GM12872 (cell line): ENCODE measurements around the gene AAK1.

Experiments
- TF ChIP-seq, protein P1 (sequence below): IDR thresholded peaks from 3 replicates; pipeline ENCODE4 v1.5.1; 2011; ENCODE audit warnings: low read depth, mild to moderate bottlenecking, low read length, moderate library complexity; ENCODE audit not compliant: insufficient read depth

AAK1 gene

DNA sequence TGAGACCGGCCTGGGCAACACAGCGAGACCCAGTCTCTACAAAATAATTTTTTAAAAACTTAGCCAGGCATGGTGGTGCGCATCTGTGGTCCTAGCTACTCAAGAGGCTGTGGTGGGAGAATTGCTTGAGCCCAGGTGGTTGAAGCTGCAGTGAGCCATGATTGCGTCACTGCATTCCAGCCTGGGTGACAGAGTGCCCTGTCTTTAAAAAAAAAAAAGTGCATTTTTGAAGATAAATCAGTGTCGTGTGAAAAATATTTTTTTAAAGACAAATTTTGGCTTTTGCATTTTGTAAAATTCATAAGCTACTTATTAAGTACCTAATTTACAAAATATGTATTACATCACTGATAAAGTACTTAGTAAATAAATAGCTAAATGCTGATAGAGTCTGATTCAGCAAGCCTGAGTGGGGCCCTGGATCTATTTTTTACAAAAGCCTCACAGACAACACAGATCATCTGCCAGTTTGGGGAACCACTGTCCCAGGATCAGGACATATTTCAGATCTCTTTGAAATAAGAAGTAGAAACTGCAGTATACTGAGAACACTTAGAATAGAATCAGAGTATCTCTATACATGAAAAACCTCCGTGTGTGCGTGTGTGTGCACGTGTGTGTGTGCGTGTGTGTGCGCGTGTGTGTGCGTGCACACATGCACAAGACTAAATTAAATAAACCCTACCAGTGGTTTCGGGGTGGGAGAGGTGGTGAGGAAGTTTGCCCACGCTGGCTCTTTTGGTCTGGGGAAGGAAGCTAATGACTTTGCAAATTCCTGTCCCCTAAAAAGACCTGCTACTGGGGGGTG, 61.6 kb downstream of the AAK1 start:
- TF ChIP-seq, protein P1, sequence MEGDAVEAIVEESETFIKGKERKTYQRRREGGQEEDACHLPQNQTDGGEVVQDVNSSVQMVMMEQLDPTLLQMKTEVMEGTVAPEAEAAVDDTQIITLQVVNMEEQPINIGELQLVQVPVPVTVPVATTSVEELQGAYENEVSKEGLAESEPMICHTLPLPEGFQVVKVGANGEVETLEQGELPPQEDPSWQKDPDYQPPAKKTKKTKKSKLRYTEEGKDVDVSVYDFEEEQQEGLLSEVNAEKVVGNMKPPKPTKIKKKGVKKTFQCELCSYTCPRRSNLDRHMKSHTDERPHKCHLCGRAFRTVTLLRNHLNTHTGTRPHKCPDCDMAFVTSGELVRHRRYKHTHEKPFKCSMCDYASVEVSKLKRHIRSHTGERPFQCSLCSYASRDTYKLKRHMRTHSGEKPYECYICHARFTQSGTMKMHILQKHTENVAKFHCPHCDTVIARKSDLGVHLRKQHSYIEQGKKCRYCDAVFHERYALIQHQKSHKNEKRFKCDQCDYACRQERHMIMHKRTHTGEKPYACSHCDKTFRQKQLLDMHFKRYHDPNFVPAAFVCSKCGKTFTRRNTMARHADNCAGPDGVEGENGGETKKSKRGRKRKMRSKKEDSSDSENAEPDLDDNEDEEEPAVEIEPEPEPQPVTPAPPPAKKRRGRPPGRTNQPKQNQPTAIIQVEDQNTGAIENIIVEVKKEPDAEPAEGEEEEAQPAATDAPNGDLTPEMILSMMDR = no peak

DNA sequence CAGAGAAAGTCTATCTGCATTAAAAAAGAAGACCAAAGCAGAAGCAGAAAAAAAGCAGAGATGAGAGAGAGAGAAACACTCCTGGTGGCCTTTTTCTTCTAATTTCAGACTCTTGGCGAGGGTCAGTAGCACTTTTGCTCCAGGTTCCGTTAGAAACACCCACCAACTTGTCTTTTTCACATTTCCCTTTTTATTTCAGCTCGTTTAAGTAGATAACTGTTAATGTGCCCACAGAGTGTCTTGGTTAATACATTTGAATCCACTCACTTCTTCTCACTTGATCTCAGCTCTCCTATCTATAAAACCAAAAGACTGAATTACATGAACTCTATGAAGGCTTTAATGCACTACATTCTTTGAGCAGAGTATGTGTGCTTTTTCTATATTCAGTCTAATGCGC, 63.1 kb downstream of the AAK1 start:
- TF ChIP-seq, protein P1 = no peak

DNA sequence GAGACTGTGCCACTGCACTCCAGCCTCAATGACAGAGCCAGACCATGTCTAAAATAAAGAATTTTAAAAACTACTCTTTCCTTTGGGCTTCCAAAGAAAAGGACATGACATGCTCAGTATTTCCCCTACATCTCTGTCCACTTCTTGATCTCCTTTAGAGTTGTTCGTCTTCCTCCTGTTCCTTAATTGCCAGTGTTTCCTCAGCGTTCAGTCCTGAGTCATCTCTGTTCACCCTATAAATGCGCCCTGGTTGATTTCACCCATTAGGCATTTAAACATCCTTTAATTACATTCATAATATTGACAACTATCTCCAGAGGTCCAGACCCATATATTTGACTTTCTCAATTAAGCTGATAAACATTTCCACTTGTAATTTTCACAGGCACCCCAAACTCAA, 64.0 kb downstream of the AAK1 start:
- TF ChIP-seq, protein P1 = no peak

DNA sequence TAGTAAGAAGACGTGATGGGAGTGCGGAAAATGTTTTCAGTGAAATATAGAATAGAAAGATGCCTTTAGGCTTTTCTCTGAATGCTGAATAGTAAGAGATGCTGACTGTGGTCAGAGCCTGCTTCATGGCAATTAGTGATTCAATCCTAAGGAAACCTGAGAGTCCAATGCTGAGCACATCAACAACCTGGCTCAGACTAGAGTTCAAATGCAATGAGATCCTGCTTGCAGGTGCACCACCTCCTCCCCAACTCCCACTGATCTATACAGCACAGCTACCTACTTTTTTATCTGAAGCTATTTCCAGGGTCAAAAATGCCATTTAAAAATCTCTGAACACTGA, 65.4 kb downstream of the AAK1 start:
- TF ChIP-seq, protein P1 = no peak

DNA sequence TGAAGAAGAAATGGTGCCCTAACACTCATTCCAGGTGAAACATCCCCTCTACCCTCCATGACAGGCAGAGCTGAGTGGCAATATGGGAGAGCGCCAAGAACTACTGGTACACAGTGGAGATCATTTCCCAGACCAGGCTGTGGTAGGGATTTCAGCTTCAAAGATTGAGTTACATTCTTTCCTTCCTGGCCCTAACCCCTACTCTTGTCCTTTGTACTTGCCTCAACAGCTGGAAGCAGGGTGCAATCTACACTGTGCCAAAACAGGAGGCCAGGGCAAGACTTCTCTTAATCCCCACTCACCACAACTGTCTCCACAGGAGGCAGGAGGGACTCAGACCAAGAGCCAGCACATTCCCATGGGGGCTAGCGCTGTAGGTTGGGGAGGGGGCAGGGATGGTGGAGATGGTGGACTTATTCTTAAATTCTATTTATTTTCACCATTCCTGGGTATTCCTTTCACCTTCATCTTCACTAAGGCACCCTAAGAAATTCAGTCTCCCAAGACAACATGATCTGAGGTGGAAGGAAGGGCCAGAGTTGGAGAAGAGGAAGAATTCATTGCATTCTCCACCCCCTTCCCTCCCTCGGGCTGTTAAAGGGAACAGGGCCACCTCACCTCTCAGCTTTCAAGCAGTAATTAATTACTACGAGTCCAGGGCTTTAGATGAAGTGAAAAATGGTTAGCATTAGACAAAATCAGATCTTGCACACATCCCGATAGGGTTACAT, 65.9 kb downstream of the AAK1 start:
- TF ChIP-seq, protein P1 = no peak

DNA sequence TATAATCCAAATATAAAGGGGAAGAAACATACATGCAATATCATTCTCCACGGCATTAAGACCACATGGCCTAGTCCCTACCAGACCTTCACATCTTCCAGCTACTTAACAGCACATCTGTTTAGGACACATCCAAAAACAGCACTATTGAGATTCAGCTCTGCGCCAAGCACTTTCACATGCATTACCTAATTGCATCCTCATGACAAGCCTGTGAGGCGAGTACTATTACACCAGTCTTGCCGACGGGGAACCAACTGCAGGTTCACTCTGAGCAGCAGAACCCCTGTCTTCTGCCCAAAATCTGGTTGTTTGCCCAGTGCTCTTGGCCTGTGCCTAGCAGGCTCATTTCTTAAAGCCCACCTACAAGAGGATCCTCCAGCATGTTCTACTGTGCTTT, 66.7 kb downstream of the AAK1 start:
- TF ChIP-seq, protein P1 = no peak

DNA sequence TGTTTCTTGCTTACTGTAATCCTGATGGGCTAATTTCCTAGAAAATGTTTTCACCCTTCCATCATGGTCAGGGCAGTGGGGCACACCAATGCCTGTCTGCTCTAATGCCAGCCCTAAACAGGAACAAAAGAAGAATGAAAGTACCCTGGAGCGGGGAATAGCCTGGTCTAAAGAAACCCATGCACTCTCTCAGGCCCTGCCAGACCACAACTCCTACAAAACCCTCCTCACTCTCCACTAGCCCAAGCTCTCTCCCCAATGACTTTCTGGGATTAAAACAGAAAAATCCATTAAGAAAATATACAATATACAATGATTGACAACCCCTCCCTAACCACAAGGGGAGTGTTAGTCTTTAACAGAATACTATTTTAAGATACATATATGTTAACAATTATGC, 67.6 kb downstream of the AAK1 start:
- TF ChIP-seq, protein P1 = no peak
